GM21447 (cell line): ENCODE measurements around the gene SORCS2.

ENCODE experiments used
- ATAC-seq: cut with Tn5 transposase; IDR thresholded peaks from one replicate; pipeline ENCODE4 v1.9.1; 2021; ENCODE audit not compliant: unreplicated experiment

Gene SORCS2

GRCh38 chr4:7774301-7775294 is 582.3 kb downstream of the SORCS2 start:
- no peak for ATAC-seq

GRCh38 chr4:7775396-7775795 is 583.1 kb downstream of the SORCS2 start:
- ATAC-seq = no peak

- ATAC-seq = no peak
These were observed 584.8 kb downstream of the SORCS2 start for GRCh38 chr4:7777017-7777710.

GRCh38 chr4:7777871-7778509 is 585.7 kb downstream of the SORCS2 start:
- ATAC-seq = no peak

- ATAC-seq = no peak
These were observed 586.4 kb downstream of the SORCS2 start for GRCh38 chr4:7778510-7779431.

- ATAC-seq = no peak
These were observed 587.1 kb downstream of the SORCS2 start for GRCh38 chr4:7779432-7779768.

- no peak for ATAC-seq
These were observed 588.5 kb downstream of the SORCS2 start for GRCh38 chr4:7780751-7781348.

- ATAC-seq = no peak
These were observed 589.0 kb downstream of the SORCS2 start for GRCh38 chr4:7781366-7781765.

- no peak for ATAC-seq
These were observed 589.7 kb downstream of the SORCS2 start for GRCh38 chr4:7781993-7782392.

- ATAC-seq = no peak
These were observed 590.4 kb downstream of the SORCS2 start for GRCh38 chr4:7782783-7783182.

- no peak for ATAC-seq
These were observed 591.2 kb downstream of the SORCS2 start for GRCh38 chr4:7783541-7783940.

GRCh38 chr4:7784131-7784870 is 592.0 kb downstream of the SORCS2 start:
- ATAC-seq = no peak

- ATAC-seq = no peak
These were observed 592.7 kb downstream of the SORCS2 start for GRCh38 chr4:7785017-7785416.

GRCh38 chr4:7786040-7786439 is 593.7 kb downstream of the SORCS2 start:
- no peak for ATAC-seq

- ATAC-seq = no peak
These were observed 594.2 kb downstream of the SORCS2 start for GRCh38 chr4:7786517-7786916.

- no peak for ATAC-seq
These were observed 594.7 kb downstream of the SORCS2 start for GRCh38 chr4:7787067-7787466.

GRCh38 chr4:7787681-7788141 is 595.4 kb downstream of the SORCS2 start:
- no peak for ATAC-seq

GRCh38 chr4:7788193-7788592 is 595.9 kb downstream of the SORCS2 start:
- ATAC-seq = no peak

GRCh38 chr4:7788694-7789425 is 596.5 kb downstream of the SORCS2 start:
- ATAC-seq = no peak
